Measurements from ENCODE around the gene SLC17A3. TPM values are rescaled to one million over a fixed set of nuclear protein-coding genes. Genes with fewer than 3 reads are reported as not detected.

The SLC17A3 gene
- total and polyA plus RNA-seq, 2 donors from 2014 or later = 14.0 to 149 TPM

DNA sequence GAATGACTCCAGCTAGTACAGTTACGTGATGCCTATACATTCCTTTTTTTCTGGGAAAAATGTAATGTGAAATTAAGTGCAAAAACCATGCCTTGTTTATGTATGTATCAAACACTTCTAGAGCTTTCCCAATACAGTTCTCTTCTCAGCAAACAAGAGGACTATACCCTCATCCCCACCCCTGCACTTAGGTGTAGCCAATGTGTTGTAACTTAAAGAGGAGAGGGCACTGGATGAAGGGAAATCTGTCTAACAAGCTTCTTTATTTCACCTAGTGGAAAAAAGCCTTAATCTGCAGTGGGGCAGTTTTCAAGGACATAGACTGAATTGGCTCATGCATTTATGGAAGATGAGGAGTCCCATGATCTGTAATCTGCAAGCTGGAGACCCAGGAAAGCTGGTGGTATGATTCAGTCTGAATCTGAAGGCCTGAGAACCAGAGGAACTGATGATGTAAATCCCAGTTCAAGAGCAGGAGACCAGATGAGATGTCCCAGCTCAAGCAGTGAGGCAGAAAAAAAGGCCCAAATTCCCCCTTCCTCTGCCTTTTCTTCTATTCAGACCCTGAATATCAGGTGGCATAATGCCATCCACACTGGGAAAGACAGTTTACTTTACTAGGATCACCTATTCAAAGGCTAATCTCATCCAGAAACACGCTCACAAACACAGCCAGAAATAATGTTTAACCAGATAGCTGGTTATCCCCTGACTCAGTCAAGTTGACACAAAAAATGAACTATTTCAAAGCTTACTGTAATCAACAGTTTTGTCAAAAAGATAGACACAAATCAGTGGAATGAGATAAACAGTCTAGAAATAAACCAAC, 25.8 kb upstream of the SLC17A3 start:
- DNase-seq = peak in 1 of 5 donors; percentile 18
- H3K27ac ChIP-seq (ENCODE audit: low read depth in 2 of 2, low read length in 2 of 2) = no peak overlapping the region
- no peak overlapping the region for H3K4me3 ChIP-seq (ENCODE audit: low read length in 3 of 3)
- no peak for FAIRE-seq
- no peak overlapping the region for H3K9ac ChIP-seq (ENCODE audit: low read length in 3 of 3)
- intact Hi-C loops (cut with DNase I) = no loop called here
- TF ChIP-seq, protein P1, sequence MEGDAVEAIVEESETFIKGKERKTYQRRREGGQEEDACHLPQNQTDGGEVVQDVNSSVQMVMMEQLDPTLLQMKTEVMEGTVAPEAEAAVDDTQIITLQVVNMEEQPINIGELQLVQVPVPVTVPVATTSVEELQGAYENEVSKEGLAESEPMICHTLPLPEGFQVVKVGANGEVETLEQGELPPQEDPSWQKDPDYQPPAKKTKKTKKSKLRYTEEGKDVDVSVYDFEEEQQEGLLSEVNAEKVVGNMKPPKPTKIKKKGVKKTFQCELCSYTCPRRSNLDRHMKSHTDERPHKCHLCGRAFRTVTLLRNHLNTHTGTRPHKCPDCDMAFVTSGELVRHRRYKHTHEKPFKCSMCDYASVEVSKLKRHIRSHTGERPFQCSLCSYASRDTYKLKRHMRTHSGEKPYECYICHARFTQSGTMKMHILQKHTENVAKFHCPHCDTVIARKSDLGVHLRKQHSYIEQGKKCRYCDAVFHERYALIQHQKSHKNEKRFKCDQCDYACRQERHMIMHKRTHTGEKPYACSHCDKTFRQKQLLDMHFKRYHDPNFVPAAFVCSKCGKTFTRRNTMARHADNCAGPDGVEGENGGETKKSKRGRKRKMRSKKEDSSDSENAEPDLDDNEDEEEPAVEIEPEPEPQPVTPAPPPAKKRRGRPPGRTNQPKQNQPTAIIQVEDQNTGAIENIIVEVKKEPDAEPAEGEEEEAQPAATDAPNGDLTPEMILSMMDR (IDR thresholded peaks at IDR 0.05; ENCODE audit: borderline replicate concordance, extremely low read depth, insufficient read depth) = no peak
- no peaks in the 10 kb centered on the region for H3K36me3 ChIP-seq (ENCODE audit: control insufficient read depth in 2 of 3, insufficient read depth in 3 of 3, low read length in 3 of 3)
- H3K4me1 ChIP-seq (ENCODE audit: control insufficient read depth in 2 of 3, insufficient read depth in 2 of 3, low read depth in 1 of 3, low read length in 3 of 3) = peaks cover 2 to 11% (median 5%) of the 10 kb centered on the region in 3 donors
- no peaks in the 10 kb centered on the region for H3K9me3 ChIP-seq (ENCODE audit: control insufficient read depth in 2 of 3, insufficient read depth in 1 of 3, low read length in 3 of 3)
- H3K27me3 ChIP-seq (ENCODE audit: control insufficient read depth, insufficient read depth, low read length) = no peaks in the 10 kb centered on the region

DNA sequence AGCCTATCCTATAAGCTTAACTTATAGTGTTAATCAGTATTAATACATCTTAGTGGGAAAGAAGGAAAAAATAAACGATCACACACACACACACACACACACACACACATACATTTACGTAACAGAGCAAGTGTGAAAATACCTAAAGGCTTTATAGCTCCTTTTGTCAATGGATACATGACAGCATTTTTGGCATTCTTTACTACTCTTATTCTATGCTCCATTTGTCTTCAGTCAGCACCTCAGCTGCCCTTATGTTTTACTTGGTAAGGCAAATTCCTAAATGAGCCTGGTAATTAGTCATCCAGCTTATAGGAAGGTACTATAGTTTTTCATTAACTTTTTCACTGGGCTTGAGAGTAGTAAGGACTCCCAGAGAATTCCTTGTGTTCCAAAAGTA, 25.1 kb upstream of the SLC17A3 start:
- no peak for FAIRE-seq
- peak in 2 of 5 donors; percentile 77 to 79 for DNase-seq
- Histone ChIP-seq H3K9ac (ENCODE audit: low read length in 3 of 3) (no peak overlapping the region), H3K4me1 (ENCODE audit: control insufficient read depth in 2 of 3, insufficient read depth in 2 of 3, low read depth in 1 of 3, low read length in 3 of 3) (peaks cover 2 to 11% (median 5%) of the 10 kb centered on the region in 3 donors), H3K27ac (ENCODE audit: low read depth in 2 of 2, low read length in 2 of 2) (no peak overlapping the region), H3K27me3 (ENCODE audit: control insufficient read depth, insufficient read depth, low read length) (no peaks in the 10 kb centered on the region), H3K4me3 (ENCODE audit: low read length in 3 of 3) (no peak overlapping the region), H3K36me3 (ENCODE audit: control insufficient read depth in 2 of 3, insufficient read depth in 3 of 3, low read length in 3 of 3) (no peaks in the 10 kb centered on the region), H3K9me3 (ENCODE audit: control insufficient read depth in 2 of 3, insufficient read depth in 1 of 3, low read length in 3 of 3) (no peaks in the 10 kb centered on the region)
- TF ChIP-seq, protein P1 (IDR thresholded peaks at IDR 0.05; ENCODE audit: borderline replicate concordance, extremely low read depth, insufficient read depth) = no peak
- intact Hi-C loops (cut with DNase I) = no loop called here

DNA sequence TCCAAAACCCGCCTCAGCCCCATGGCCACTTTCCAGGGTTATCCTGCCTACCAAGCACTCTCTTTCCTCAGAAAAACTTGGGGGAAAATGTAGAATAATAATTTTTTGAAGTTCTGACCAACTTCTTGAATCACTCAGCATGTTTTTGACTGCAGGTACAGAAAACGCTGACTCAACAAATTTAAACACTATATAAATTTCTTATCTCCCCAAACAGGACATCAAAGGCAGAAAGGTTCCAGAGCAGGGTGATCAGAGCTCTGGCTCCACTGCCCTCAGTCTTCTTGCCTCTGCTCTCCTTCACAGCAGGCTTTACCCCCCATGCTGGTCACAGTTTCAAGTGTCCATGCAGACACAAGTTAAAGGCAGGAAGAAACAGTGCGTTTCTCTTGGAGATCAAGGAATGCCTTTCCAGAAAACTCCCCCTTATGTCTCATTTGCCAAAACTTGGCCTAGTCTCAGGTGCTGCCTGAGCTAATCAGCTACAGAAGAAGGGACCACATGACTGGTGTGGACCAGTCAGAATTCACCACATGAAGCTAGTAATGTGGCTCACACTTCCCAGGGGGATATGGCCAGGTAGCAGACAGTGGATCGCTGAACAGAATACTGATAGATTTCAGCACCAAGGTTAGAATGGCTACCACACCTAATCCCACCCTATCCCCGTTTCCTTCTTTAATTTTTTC, 24.4 kb upstream of the SLC17A3 start:
- FAIRE-seq = no peak
- Histone ChIP-seq H3K36me3 (ENCODE audit: control insufficient read depth in 2 of 3, insufficient read depth in 3 of 3, low read length in 3 of 3) (no peaks in the 10 kb centered on the region), H3K27ac (ENCODE audit: low read depth in 2 of 2, low read length in 2 of 2) (no peak overlapping the region), H3K27me3 (ENCODE audit: control insufficient read depth, insufficient read depth, low read length) (no peaks in the 10 kb centered on the region), H3K9me3 (ENCODE audit: control insufficient read depth in 2 of 3, insufficient read depth in 1 of 3, low read length in 3 of 3) (no peaks in the 10 kb centered on the region), H3K9ac (ENCODE audit: low read length in 3 of 3) (no peak overlapping the region), H3K4me3 (ENCODE audit: low read length in 3 of 3) (no peak overlapping the region), H3K4me1 (ENCODE audit: control insufficient read depth in 2 of 3, insufficient read depth in 2 of 3, low read depth in 1 of 3, low read length in 3 of 3) (peaks cover 2 to 11% (median 5%) of the 10 kb centered on the region in 3 donors)
- TF ChIP-seq, protein P1 (IDR thresholded peaks at IDR 0.05; ENCODE audit: borderline replicate concordance, extremely low read depth, insufficient read depth) = no peak
- peak in 1 of 5 donors; percentile 35 for DNase-seq
- intact Hi-C loops (cut with DNase I) = no loop called here

All from kidney (tissue), 14 donors.